NCI-H187 (cell line): Measurements from ENCODE around the gene SAXO2.
"Not testable (repeated sequence)": the region's sequence is repeated elsewhere in the genome, so short reads cannot be mapped to it uniquely, and the experiment has no call there.

ENCODE experiments used
- DNase-seq, 2 experiments: peaks; one replicate each; lab custom pipeline; 2025; lab: John Stamatoyannopoulos, UW

SAXO2 gene

GRCh38 chr15:82262422-82263026, at the start of gene SAXO2, which contains the start of gene EFL1:
Gene SAXO2 (plus strand): TSS chr15:82262818. CDS start chr15:82262880, 62 bp downstream.
Gene EFL1 (minus strand): TSS chr15:82262734. CDS start chr15:82261778, 956 bp downstream.
- DNase-seq = peak; percentile 36 to 55

- not testable (repeated sequence) for DNase-seq
These were observed 46.5 kb upstream of the SAXO2 start for GRCh38 chr15:82216092-82216491.

GRCh38 chr15:82221535-82221934, 41.1 kb upstream of the SAXO2 start:
- DNase-seq = not testable (repeated sequence)

- no peak for DNase-seq
These were observed 33.9 kb upstream of the SAXO2 start for GRCh38 chr15:82228750-82229149.

- DNase-seq = no peak
These were observed 31.4 kb upstream of the SAXO2 start for GRCh38 chr15:82231233-82231632.

GRCh38 chr15:82231842-82232241, 30.8 kb upstream of the SAXO2 start:
- DNase-seq = no peak

- not testable (repeated sequence) for DNase-seq
These were observed 24.6 kb upstream of the SAXO2 start for GRCh38 chr15:82237944-82238534.

GRCh38 chr15:82239685-82240391, 22.8 kb upstream of the SAXO2 start:
- no peak for DNase-seq

GRCh38 chr15:82241836-82242499, 20.6 kb upstream of the SAXO2 start:
- DNase-seq = not testable (repeated sequence)

- not testable (repeated sequence) for DNase-seq
These were observed 19.0 kb upstream of the SAXO2 start for GRCh38 chr15:82243644-82244043.

- not testable (repeated sequence) for DNase-seq
These were observed 16.7 kb upstream of the SAXO2 start for GRCh38 chr15:82245956-82246355.

- not testable (repeated sequence) for DNase-seq
These were observed 14.4 kb upstream of the SAXO2 start for GRCh38 chr15:82248261-82248660.

GRCh38 chr15:82261566-82262421, 824 bp upstream of the SAXO2 start:
- DNase-seq = not testable (repeated sequence)

GRCh38 chr15:82263350-82263749, 732 bp downstream of the SAXO2 start:
- no peak for DNase-seq

- DNase-seq = not testable (repeated sequence)
These were observed 4.5 kb downstream of the SAXO2 start for GRCh38 chr15:82267137-82267536.

GRCh38 chr15:82268454-82268853, 5.8 kb downstream of the SAXO2 start:
- DNase-seq = not testable (repeated sequence)

- no peak for DNase-seq
These were observed 9.5 kb downstream of the SAXO2 start for GRCh38 chr15:82272154-82272553.

GRCh38 chr15:82275410-82275809, 12.8 kb downstream of the SAXO2 start:
- no peak for DNase-seq

- DNase-seq = not testable (repeated sequence)
These were observed 18.7 kb downstream of the SAXO2 start for GRCh38 chr15:82281276-82281675.

GRCh38 chr15:82282386-82282785, 19.8 kb downstream of the SAXO2 start:
- not testable (repeated sequence) for DNase-seq

GRCh38 chr15:82284381-82284780, 21.8 kb downstream of the SAXO2 start:
- DNase-seq = not testable (repeated sequence)
